Right atrium auricular region (tissue), 2 donors: ENCODE results near the gene SLC6A9. TPM values are rescaled to one million over a fixed set of nuclear protein-coding genes. Genes with fewer than 3 reads are reported as not detected.

ENCODE experiments used
- DNase-seq: peaks from one replicate; pipeline ENCODE4 v3.0.0-alpha.2; 2019; ENCODE audit warnings: low spot score
- H3K27ac ChIP-seq, 2 donors: fragments of 200-600 bp; sonication (generic); 1 replicate in 1 of 2; 2 replicates in 1 of 2; pipeline ENCODE4 v1.5.1; 2016 to 2019
- H3K27me3 ChIP-seq, 2 donors: fragments of 200-600 bp; sonication (generic); one replicate each; pipeline versions ENCODE4 v1.5.1 to v1.6.0; 2017 to 2019
- H3K36me3 ChIP-seq: fragments of 200-600 bp; sonication (generic); one replicate; pipeline ENCODE4 v1.5.1; 2016
- H3K4me1 ChIP-seq, 2 donors: fragments of 200-600 bp; sonication (generic); one replicate each; pipeline versions ENCODE4 v1.5.1 to v1.6.0; 2017 to 2019
- H3K4me3 ChIP-seq, 2 donors: fragments of 200-600 bp; sonication (generic); 1 replicate in 1 of 2; 2 replicates in 1 of 2; pipeline ENCODE4 v1.5.1; 2017 to 2019; ENCODE audit warnings: mild to moderate bottlenecking in 1 of 2, moderate library complexity in 1 of 2
- H3K9me3 ChIP-seq, 2 donors: fragments of 200-600 bp; sonication (generic); one replicate each; pipeline ENCODE4 v1.5.1; 2019
- total RNA-seq, 2 donors: library from RNA; depleted of rRNA; stranded (reverse); fragments of >200 nt; gene quantifications; one replicate each; pipeline ENCODE4 v1.1.0, GENCODE V29; 2016
- TF ChIP-seq, protein P1 (sequence below), 2 donors: fragments of 200-600 bp; sonication (generic); IDR thresholded peaks; one replicate each; pipeline ENCODE4 v1.5.1; 2019; ENCODE audit warnings: antibody characterized with exemption in 2 of 2

The SLC6A9 gene
- total RNA-seq, 2 donors from 2014 or later: 1.0 to 1.6 TPM

DNA sequence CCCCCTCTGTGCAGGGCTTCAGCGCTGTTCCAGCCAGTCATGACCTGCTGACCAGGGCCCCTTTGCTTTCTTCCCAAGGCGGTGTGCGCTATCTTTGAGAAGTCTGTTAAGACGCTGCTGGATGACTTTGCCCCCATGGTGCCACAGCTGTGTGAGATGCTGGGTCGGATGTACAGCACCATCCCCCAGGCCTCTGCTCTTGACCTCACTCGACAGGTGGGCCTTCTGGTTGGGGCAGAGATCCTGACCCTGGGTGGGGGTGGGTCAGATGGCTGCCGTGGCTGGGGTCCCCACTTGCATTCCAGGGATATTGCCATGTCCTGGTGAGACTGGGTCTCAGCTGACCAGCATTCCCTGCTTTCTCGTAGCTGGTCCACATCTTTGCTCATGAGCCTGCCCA is 70.5 kb downstream of the SLC6A9 start:
- TF ChIP-seq, protein P1, sequence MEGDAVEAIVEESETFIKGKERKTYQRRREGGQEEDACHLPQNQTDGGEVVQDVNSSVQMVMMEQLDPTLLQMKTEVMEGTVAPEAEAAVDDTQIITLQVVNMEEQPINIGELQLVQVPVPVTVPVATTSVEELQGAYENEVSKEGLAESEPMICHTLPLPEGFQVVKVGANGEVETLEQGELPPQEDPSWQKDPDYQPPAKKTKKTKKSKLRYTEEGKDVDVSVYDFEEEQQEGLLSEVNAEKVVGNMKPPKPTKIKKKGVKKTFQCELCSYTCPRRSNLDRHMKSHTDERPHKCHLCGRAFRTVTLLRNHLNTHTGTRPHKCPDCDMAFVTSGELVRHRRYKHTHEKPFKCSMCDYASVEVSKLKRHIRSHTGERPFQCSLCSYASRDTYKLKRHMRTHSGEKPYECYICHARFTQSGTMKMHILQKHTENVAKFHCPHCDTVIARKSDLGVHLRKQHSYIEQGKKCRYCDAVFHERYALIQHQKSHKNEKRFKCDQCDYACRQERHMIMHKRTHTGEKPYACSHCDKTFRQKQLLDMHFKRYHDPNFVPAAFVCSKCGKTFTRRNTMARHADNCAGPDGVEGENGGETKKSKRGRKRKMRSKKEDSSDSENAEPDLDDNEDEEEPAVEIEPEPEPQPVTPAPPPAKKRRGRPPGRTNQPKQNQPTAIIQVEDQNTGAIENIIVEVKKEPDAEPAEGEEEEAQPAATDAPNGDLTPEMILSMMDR (IDR thresholded peaks at IDR 0.05): no peak
- DNase-seq: no peak
- Histone ChIP-seq H3K4me3 (no peak overlapping the region), H3K27me3 (no peaks in the 10 kb centered on the region), H3K36me3 (peaks cover 54% of the 10 kb centered on the region), H3K9me3 (no peaks in the 10 kb centered on the region), H3K27ac (no peak overlapping the region), H3K4me1 (no peaks in the 10 kb centered on the region)

- Histone ChIP-seq H3K4me1 (no peaks in the 10 kb centered on the region), H3K36me3 (peaks cover 54% of the 10 kb centered on the region), H3K27me3 (no peaks in the 10 kb centered on the region), H3K4me3 (no peak overlapping the region), H3K27ac (no peak overlapping the region), H3K9me3 (no peaks in the 10 kb centered on the region)
- TF ChIP-seq, protein P1 (IDR thresholded peaks at IDR 0.05): no peak
- no peak for DNase-seq
These were observed 72.7 kb downstream of the SLC6A9 start for GRCh38 chr1:43958351-43959255.

DNA sequence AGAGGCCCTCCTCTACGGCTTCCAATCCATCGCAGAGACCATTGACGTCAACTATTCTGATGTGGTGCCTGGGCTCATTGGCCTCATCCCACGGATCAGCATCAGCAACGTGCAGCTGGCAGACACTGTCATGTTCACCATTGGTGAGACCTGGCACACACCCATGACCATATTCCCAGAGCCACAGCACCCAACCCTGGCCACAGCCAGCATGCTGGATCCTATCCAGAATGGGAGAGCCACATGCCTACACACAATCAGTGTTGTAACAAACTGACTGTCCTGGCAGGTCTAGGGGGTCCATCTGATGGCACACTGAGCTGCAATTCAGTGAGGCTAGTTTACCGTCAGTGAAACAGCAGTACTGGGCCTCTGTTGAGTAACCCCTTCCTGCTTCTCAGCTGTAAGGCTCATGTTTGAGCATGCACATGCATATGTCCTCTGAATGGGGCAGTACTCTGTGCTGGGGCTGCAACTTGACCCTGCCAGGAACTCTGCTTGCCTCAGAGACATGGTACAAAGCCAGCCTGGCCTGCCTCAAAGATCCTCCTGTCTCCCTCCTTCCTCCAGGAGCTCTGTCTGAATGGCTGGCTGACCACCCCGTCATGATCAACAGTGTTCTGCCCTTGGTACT is 73.7 kb downstream of the SLC6A9 start:
- Histone ChIP-seq H3K27me3 (no peaks in the 10 kb centered on the region), H3K9me3 (no peaks in the 10 kb centered on the region), H3K4me3 (no peak overlapping the region), H3K4me1 (no peaks in the 10 kb centered on the region), H3K27ac (no peak overlapping the region), H3K36me3 (peaks cover 54% of the 10 kb centered on the region)
- TF ChIP-seq, protein P1 (IDR thresholded peaks at IDR 0.05): no peak
- DNase-seq: no peak

DNA sequence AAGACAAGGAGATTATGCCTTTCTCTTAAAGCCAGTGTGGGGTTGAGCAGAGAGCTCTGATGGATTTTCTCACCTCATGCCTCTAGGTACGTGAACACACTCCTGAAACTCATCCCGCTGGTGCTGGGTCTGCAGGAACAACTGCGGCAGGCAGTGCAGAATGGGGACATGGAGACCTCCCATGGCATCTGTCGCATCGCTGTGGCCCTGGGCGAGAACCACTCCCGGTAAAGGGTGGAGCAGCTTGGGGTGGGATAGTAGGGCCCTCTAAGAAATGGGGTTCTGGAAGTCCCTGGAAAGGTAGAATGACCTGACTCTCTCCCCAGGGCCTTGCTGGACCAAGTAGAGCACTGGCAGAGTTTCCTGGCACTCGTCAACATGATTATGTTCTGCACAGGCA is 75.0 kb downstream of the SLC6A9 start:
- H3K9me3 ChIP-seq: no peaks in the 10 kb centered on the region
- H3K36me3 ChIP-seq: peaks cover 47% of the 10 kb centered on the region
- no peaks in the 10 kb centered on the region for H3K4me1 ChIP-seq
- H3K27me3 ChIP-seq: no peaks in the 10 kb centered on the region
- TF ChIP-seq, protein P1 (IDR thresholded peaks at IDR 0.05): no peak
- no peak overlapping the region for H3K4me3 ChIP-seq
- no peak overlapping the region for H3K27ac ChIP-seq
- DNase-seq: no peak

- H3K27me3 ChIP-seq: no peaks in the 10 kb centered on the region
- no peak overlapping the region for H3K4me3 ChIP-seq
- TF ChIP-seq, protein P1 (IDR thresholded peaks at IDR 0.05): no peak
- peaks cover 33% of the 10 kb centered on the region for H3K36me3 ChIP-seq
- no peaks in the 10 kb centered on the region for H3K9me3 ChIP-seq
- H3K27ac ChIP-seq: no peak overlapping the region
- H3K4me1 ChIP-seq: peaks cover 0 to 1% of the 10 kb centered on the region in 2 donors
- DNase-seq: no peak
These were observed 77.2 kb downstream of the SLC6A9 start for GRCh38 chr1:43954036-43954435.
